RKO (cell line): ENCODE results near the gene EEF1AKMT3.
"Not testable (repeated sequence)": the region's sequence is repeated elsewhere in the genome, so short reads cannot be mapped to it uniquely, and the experiment has no call there.

ENCODE experiments used
- DNase-seq: peaks from one replicate; pipeline ENCODE4 v3.0.0-alpha.2; 2016; ENCODE audit warnings: low spot score

EEF1AKMT3 gene

DNA sequence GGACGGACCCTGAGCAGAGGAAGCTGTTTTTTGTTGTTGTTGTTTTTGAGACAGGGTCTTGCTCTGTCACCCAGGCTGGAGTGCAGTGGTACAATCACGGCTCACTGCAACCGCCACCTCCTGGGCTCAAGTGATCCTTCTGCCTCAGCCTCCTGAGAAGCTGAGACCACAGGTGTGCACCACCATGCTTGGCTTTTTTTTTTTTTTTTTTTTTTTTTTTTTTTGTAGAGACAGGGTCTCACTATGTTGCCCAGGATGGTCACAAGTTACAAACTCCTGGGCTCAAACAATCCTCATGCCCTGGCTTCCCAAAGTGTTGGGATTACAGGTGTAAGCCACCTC lies 45.5 kb downstream of the EEF1AKMT3 start:
- not testable (repeated sequence) for DNase-seq

DNA sequence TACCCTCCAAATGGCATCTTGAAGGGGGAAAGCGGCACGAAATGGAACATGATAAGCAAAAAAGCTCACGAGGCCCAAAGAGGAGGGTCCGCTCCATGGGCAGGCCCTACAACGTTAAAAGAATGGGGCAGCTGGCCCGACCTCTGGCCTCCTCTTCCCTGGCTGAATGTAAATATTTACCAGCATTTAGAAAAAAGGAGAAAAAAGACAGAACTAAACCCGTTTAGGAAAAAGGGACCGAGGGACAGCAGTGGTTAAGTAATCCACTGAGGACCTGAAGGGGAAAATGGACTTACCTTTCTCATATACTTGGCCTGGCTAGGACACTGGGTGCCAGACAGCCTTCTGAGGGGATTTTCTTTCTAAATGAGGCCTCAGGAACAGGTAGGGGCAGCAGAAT lies 47.7 kb downstream of the EEF1AKMT3 start:
- not testable (repeated sequence) for DNase-seq

DNA sequence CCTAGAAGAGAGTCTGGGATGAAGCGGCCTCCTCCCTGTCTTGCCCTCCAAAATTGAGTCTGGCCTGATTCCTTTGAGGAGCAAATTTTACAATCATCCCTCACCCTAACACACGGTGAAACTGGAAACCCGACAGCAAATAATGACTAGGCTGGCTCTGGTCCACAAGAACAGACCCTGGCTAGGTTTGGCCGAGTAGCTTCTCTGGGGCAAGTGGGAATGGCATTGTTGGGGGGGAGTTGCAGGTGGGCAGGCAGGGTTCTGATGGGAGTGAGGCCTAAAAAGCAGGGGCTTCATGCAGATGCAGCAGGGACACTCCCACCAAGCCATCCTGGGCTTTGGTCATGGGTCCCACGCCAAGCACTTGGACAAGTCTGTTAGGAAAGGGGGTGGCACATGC lies 48.6 kb downstream of the EEF1AKMT3 start:
- not testable (repeated sequence) for DNase-seq

DNA sequence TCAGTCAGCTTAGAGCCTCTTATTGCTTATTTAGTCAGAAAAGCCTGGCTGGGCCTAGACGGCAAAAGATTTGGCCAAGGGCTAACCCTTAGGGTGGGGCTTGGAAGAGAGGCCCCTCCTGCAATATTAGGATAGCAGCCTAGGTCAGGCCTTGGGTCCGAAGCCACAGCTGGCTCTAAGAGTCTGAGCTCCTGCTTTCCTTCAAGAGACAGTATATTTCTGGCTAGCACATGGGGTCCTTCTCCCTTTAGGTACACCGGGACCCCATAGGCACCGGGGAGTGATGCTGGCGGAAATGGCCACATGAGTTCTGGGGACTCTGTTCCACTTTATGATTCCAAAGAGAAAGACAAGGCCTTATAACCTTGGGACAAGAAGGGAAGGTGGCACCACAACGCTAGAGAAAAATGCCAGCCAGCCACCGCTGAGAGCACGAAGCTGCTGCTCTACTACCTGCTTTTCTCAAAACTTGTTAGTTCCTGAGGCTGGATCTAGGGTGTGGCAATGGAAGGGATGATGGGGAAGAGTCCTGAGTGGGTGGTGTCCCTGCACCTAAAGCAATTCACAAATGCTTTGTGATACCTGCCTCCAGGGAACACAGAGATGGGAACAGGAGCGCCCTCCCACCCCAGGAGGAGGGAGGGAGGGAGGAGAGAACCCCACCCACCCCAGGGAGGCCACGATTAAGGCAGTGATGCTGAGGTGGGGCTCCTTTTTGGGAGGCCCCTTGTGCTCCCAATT lies 49.2 kb downstream of the EEF1AKMT3 start:
- no peak for DNase-seq

DNA sequence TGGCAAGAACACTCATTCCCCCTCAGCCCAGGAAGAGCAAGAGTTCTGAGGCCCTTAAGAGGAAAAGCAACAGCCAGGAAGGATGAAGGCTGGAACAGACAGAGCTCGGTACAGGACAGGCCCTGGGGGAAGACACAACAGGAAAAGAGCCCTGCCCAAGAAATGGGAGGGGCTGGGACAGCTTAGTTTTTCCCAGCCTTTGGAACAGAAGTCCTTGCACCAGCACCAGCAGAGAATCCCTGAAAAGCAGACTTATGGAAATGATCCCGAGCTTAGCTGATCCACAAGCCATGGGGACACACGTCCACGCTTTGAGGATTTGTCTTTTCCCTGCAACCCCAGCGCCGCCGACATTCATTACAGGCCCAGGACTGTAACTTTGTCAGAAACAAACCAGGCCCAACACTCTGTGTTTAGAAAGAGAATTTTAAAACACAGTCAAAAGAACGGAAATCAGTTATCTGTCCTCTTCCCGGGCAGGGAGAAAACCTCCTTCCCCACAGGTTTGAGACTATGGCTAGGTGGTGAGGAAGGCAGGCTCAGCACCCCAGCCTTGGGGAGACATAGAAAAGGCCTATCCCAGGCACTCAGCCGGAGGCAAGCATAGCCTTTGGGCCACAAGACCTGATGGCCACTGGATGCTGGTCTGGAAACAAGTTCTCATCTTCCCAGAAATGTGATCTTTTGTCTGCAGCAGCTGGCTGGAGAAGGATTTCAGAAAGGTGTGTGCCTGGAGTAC lies 50.1 kb downstream of the EEF1AKMT3 start:
- DNase-seq = no peak

DNA sequence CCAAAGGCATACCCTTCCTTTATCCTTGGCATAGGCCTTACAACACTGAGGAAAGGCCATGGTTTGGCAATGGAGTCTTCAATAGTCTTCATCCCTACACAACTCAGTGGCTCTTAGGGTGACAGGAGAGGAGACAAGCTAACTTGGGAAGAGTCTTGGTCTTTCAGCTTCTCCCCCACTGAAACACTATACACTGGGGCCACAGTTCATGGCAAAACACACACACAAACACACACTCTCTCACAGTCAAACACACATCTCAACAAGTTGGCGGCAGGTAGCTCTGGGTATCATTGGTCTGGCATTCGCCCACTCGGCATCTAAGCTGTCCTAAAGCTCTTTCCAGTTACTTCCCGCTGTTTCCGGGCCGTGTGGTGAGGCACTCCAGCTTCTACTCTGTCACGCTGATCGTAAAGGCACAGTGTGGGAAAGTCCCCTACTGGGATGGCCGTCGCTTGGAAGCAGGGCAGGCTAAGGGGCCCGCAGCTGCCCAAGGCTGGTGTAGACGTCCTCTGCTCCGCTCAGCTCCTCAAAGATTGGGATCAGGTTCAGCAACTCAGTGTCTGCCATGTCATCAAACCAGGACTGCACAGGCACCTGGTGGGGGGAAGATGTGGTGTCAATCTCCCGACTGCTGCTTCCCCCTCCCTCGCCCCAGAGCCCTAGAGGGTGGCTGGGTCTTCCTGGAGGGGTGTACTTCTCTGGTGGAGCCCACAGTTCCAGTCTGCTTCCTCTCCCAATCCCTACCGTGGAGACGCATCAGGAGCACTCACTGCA lies 50.9 kb downstream of the EEF1AKMT3 start:
- no peak for DNase-seq

DNA sequence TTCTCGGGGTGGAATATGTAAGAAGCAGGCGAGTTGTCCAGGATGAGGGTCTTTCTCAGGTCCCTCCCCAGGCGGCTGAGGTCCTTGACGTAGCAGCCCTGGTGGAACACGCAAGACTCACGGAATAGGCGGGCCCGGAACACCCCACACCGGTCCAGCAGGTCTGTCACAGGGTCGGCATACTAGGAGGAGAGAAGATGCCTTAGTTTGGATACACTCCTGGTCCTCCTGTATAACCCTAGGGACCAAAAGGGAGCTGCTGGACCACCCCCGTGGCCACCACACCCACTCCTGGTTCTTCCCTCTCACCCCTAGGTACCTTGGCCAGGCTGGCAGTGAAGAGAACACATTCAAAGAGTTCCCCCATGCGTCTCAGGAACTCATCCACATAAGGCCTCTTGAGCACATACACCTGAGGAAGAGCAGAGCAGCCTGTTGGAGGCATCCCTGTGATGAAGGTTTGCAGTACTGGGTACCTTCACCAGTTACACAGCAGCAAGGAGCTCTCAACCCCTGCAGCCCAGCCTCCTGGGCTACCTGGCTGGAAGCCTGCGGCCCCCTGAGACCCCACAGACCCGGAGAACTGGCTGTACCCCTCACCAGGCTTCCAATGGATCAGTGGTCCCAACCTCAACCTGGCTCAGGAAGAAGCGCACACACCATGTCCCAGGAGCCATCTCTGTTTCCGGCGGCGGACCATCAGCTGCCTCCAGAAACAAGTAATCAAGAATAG lies 51.7 kb downstream of the EEF1AKMT3 start:
- DNase-seq = no peak

DNA sequence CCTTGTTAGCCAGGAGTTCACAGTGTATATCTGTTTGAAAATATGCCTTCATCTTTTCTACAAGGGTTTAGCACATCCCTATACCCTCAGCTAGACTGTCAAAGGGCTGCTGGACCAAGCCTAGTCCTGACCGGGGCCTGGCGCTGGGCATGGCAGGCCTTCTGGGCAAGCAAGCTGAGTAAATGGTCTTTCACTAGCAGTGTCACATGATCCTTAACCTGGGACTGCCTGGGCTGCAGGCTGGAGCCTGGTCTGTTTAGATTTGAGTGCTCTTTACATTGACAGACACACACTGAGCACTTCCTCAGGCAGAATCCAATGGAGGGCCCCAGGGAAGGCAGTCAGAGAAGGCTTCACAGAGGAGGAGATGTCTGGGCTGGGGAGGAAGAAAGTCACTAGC lies 53.0 kb downstream of the EEF1AKMT3 start:
- no peak for DNase-seq

DNA sequence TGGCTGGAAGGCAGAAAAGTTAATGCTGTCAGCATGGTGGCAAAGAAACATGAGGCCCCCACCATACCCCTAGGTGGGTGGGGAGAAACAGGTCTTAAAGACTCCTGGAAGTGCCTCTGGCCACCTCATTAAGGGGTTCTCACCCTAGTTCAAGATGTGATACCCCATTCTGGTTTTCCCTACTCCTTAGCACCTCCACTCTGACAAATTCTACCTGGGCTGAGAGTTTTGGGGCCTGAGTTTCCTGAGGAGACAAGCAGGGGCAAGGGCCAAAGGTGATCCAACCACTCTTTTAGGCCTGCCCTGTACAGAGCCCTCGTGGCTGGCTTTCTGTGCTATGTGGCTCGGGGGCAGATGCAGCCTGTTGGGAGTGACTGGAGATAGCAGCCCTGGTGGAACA lies 54.0 kb downstream of the EEF1AKMT3 start:
- DNase-seq = no peak

DNA sequence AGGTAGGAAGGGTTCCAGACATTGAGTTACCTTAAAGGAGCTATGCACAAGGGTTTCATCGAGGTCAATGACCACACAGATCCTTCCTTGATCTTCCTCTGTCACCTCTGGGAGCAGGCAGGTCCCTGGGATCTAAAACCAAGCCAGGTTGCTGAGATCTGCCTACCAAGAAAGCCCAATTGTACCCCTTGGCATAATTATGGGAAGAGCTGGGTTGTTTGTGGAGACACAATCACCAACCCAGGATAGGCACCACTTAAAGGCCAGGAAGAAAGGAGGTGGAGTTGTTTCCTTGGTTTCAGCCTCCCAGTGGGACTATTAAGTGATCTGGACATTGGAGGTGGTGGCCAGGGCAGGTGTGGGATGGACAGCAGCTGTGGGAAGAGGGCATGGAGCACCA lies 54.6 kb downstream of the EEF1AKMT3 start:
- DNase-seq = no peak

DNA sequence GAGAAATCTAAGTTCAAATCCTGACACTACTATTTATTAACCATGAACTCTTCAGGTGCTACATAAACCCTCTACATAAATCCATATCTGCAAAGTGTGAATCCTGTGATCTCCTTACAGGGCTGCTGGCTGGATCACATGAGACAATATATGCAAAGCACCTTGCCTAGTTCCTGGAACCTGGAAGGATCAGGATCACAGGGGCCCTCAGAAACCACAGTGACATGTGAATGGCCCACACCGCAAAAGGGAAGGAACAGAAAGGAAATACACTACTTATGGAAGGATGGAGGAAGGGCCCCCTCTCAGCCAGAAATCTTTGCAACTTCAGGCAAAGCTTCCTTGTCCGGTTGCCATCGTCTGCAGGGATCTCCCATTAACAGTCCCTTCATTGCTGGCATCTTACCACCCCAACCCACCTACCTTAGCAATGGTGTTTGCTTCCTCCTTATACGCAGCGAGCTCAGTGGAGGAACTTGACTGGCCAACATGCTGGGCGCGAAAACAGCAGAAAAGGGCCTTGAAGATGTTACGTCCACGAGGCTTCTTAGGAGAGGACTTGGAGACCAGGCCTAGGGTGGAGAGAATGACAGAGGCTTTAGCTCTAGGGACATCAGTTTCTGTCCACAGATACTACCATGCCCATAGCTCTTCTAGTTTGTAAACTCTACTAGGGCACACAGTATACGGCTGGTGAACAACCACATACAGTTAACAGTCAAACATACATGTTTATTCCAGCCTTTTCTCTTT lies 56.8 kb downstream of the EEF1AKMT3 start:
- no peak for DNase-seq

DNA sequence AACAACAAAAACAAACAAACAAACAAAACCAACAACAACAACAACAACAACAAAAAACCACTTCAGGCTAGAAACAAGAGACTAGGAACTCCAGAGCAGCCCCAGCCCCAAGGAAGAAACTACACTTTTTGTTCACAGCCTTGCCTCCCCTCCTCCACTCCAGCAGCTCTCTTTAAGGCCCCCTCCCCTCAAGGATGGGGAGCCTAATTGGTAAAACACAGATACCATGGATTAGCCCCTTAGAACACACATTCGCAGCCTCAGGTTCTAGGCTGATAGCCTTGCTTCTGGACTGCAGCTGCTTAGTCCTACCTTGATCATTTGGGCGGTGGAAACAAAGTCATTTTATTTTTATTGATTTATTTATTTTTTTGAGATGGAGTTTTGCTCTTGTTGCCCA lies 58.0 kb downstream of the EEF1AKMT3 start:
- DNase-seq = no peak
